ENCODE results near the gene SLC16A12. TPM values are rescaled to one million over a fixed set of nuclear protein-coding genes. Genes with fewer than 3 reads are reported as not detected.
A peak's percentile ranks its signal among the peaks of the same experiment; 100 is the strongest.
"Not testable (repeated sequence)": the region's sequence is repeated elsewhere in the genome, so short reads cannot be mapped to it uniquely, and the experiment has no call there.

SLC16A12 gene
- total and polyA plus RNA-seq, 4 experiments from 2014 or later = not detected

- DNase-seq; intact Hi-C loops (cut with micrococcal nuclease); H3K36me3 Mint-ChIP-seq; H3K9me3 ChIP-seq (ENCODE audit: control insufficient read depth in 1 of 2, low read length in 2 of 2); H3K36me3 ChIP-seq (ENCODE audit: insufficient read depth, low read length); H3K27ac ChIP-seq (ENCODE audit: low read depth, low read length); H3K4me3 ChIP-seq (ENCODE audit: low read length in 2 of 2); H3K27me3 ChIP-seq (ENCODE audit: insufficient read depth, low read length); H3K9me3 Mint-ChIP-seq; H3K27me3 Mint-ChIP-seq: not testable (repeated sequence)
- CTCF ChIA-PET (ENCODE audit: partially characterized antibody) = interaction anchor here (0.7 to 1.9 kb wide), 3 partner anchors 21 to 140 kb away, joined by 3 to 5 read pairs (median 5); partner anchors contain the start of gene LIPA
- H3K4me1 ChIP-seq (ENCODE audit: insufficient read depth, low read length) = peaks cover 31% of the 10 kb centered on the region
- POLR2A ChIA-PET (ENCODE audit: partially characterized antibody) = interaction anchor here (1.3 to 3.6 kb wide), 3 partner anchors 10 to 89 kb away, joined by 3 to 59 read pairs (median 23); partner anchors contain the start of genes IFIT2 and IFIT5
- Mint-ChIP-seq H3K4me3 (peak overlapping the region in 3 of 8 donors; percentile 13 to 97 (median 57)), H3K4me1 (peaks cover 13 to 35% (median 26%) of the 10 kb centered on the region in 4 donors), H3K27ac (peak overlapping the region in 3 of 7 donors; percentile 31 to 57 (median 41))
These were observed 144.2 kb downstream of the SLC16A12 start for GRCh38 chr10:89391226-89391576.

DNA sequence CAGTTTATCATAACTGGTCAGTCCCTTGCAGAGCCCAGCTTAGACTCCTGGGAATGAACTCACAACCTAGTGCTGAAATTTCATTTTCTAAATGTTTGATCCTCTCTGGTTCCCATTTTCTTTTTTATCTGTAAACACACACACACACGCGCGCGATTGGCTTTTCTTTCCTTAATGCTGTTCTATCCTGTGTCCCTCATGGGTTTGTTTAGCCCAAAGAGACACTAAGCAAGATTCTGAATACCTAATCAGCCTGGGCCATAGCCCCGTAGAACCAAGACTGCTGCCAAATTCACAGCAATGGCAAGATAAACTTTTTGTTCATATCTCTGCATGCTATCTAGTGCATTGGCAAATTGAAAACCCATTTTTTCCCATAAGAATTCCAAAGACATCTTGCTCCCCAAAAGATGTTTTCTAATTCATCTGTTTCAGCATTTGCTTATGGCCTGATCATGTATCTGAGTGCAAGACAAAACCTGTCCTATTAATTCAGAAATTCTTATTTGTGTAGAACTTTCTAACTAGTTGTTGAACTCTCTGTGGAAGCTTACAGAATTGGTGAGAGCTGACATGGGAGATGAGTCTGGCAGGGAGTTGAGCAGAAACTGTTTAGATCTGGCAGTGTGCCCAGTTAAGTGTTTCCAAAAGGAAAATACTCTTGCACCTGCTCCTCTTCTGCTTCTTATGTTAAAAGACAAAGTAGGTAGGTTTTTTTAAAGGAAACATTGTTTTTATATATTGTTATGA, 144.7 kb downstream of the SLC16A12 start:
- H3K27me3 ChIP-seq (ENCODE audit: insufficient read depth, low read length) = no peaks in the 10 kb centered on the region
- H3K36me3 Mint-ChIP-seq = peaks cover 0 to 1% of the 10 kb centered on the region in 2 donors
- DNase-seq = no peak
- peaks cover 13 to 35% (median 22%) of the 10 kb centered on the region in 4 donors for H3K4me1 Mint-ChIP-seq
- no peaks in the 10 kb centered on the region for H3K9me3 ChIP-seq (ENCODE audit: control insufficient read depth in 1 of 2, low read length in 2 of 2)
- peaks cover 0 to 2% (median 0%) of the 10 kb centered on the region in 8 donors for H3K9me3 Mint-ChIP-seq
- peak overlapping the region in 5 of 7 donors; percentile 31 to 57 (median 41) for H3K27ac Mint-ChIP-seq
- peak overlapping the region in 3 of 8 donors; percentile 0 to 57 (median 40) for H3K4me3 Mint-ChIP-seq
- H3K27me3 Mint-ChIP-seq = no peaks in the 10 kb centered on the region
- CTCF ChIA-PET (ENCODE audit: partially characterized antibody) = interaction anchor here (0.7 to 2.6 kb wide), 6 partner anchors 18 to 140 kb away, joined by 3 to 8 read pairs (median 4); partner anchors contain the start of gene LIPA
- POLR2A ChIA-PET (ENCODE audit: partially characterized antibody) = interaction anchor here (2.7 to 3.6 kb wide), 2 partner anchors 23 to 89 kb away, joined by 23 to 59 read pairs; partner anchors contain the start of genes IFIT2 and IFIT5
- no peak overlapping the region for H3K27ac ChIP-seq (ENCODE audit: low read depth, low read length)
- peaks cover 31% of the 10 kb centered on the region for H3K4me1 ChIP-seq (ENCODE audit: insufficient read depth, low read length)
- H3K36me3 ChIP-seq (ENCODE audit: insufficient read depth, low read length) = no peaks in the 10 kb centered on the region
- H3K4me3 ChIP-seq (ENCODE audit: low read length in 2 of 2) = no peak overlapping the region
- intact Hi-C loops (cut with micrococcal nuclease) = no loop called here

GRCh38 chr10:89389254-89389653, 146.1 kb downstream of the SLC16A12 start:
- H3K4me3 Mint-ChIP-seq = no peak overlapping the region
- peaks cover 21% of the 10 kb centered on the region for H3K4me1 ChIP-seq (ENCODE audit: insufficient read depth, low read length)
- no peaks in the 10 kb centered on the region for H3K27me3 ChIP-seq (ENCODE audit: insufficient read depth, low read length)
- H3K27ac Mint-ChIP-seq = no peak overlapping the region
- H3K9me3 ChIP-seq (ENCODE audit: control insufficient read depth in 1 of 2, low read length in 2 of 2) = no peaks in the 10 kb centered on the region
- no peak overlapping the region for H3K4me3 ChIP-seq (ENCODE audit: low read length in 2 of 2)
- peak in 3 of 5 donors; percentile 13 to 29 (median 18) for DNase-seq
- ChIA-PET CTCF (ENCODE audit: partially characterized antibody) (interaction anchor here (1.1 to 2.6 kb wide), 8 partner anchors 10 to 172 kb away, joined by 3 to 8 read pairs (median 5); partner anchors contain the start of genes IFIT5 and LIPA), POLR2A (ENCODE audit: partially characterized antibody) (interaction anchor here (1.0 kb wide), 1 partner anchor 87 kb away, joined by 5 read pairs; the partner anchor contains the start of gene IFIT2)
- no peaks in the 10 kb centered on the region for H3K27me3 Mint-ChIP-seq
- peaks cover 10 to 27% (median 15%) of the 10 kb centered on the region in 4 donors for H3K4me1 Mint-ChIP-seq
- peaks cover 0 to 2% (median 0%) of the 10 kb centered on the region in 8 donors for H3K9me3 Mint-ChIP-seq
- intact Hi-C loops (cut with micrococcal nuclease) = loop anchor here (1.0 kb wide), 1 partner anchor 172 kb away; no protein-coding TSS in a partner anchor
- no peaks in the 10 kb centered on the region for H3K36me3 ChIP-seq (ENCODE audit: insufficient read depth, low read length)
- no peak overlapping the region for H3K27ac ChIP-seq (ENCODE audit: low read depth, low read length)
- H3K36me3 Mint-ChIP-seq = no peaks in the 10 kb centered on the region

- Mint-ChIP-seq H3K27ac (no peak overlapping the region), H3K9me3 (peaks cover 0 to 2% (median 0%) of the 10 kb centered on the region in 8 donors), H3K4me3 (no peak overlapping the region), H3K4me1 (peaks cover 6 to 23% (median 11%) of the 10 kb centered on the region in 4 donors), H3K27me3 (no peaks in the 10 kb centered on the region), H3K36me3 (no peaks in the 10 kb centered on the region)
- Histone ChIP-seq H3K4me1 (ENCODE audit: insufficient read depth, low read length) (peaks cover 16% of the 10 kb centered on the region), H3K27ac (ENCODE audit: low read depth, low read length) (no peak overlapping the region), H3K4me3 (ENCODE audit: low read length in 2 of 2) (no peak overlapping the region), H3K36me3 (ENCODE audit: insufficient read depth, low read length) (no peaks in the 10 kb centered on the region), H3K27me3 (ENCODE audit: insufficient read depth, low read length) (no peaks in the 10 kb centered on the region), H3K9me3 (ENCODE audit: control insufficient read depth in 1 of 2, low read length in 2 of 2) (no peaks in the 10 kb centered on the region)
- DNase-seq = no peak
- POLR2A ChIA-PET (ENCODE audit: partially characterized antibody) = interaction anchor here (1.0 kb wide), 1 partner anchor 87 kb away, joined by 5 read pairs; the partner anchor contains the start of gene IFIT2
- CTCF ChIA-PET (ENCODE audit: partially characterized antibody) = interaction anchor here (0.6 to 2.6 kb wide), 10 partner anchors 11 to 173 kb away, joined by 3 to 8 read pairs (median 5); partner anchors contain the start of genes IFIT5 and LIPA
- intact Hi-C loops (cut with micrococcal nuclease) = loop anchor here (1.0 kb wide), 1 partner anchor 172 kb away; no protein-coding TSS in a partner anchor
These were observed 146.6 kb downstream of the SLC16A12 start for GRCh38 chr10:89388806-89389205.

GRCh38 chr10:89384474-89385340, 150.7 kb downstream of the SLC16A12 start:
- POLR2A ChIA-PET (ENCODE audit: partially characterized antibody) = no interaction called here
- intact Hi-C loops (cut with micrococcal nuclease) = no loop called here
- no peak overlapping the region for H3K27ac ChIP-seq (ENCODE audit: low read depth, low read length)

GRCh38 chr10:89382757-89383156, 152.6 kb downstream of the SLC16A12 start:
- Mint-ChIP-seq H3K4me3 (no peak overlapping the region), H3K9me3 (peaks cover 0 to 2% (median 0%) of the 10 kb centered on the region in 8 donors)

More at GRCh38 chr10:89384474-89385340, 150.7 kb downstream of the SLC16A12 start:
- Histone ChIP-seq H3K4me1 (ENCODE audit: insufficient read depth, low read length) (no peaks in the 10 kb centered on the region), H3K27me3 (ENCODE audit: insufficient read depth, low read length) (no peaks in the 10 kb centered on the region), H3K4me3 (ENCODE audit: low read length in 2 of 2) (no peak overlapping the region), H3K36me3 (ENCODE audit: insufficient read depth, low read length) (no peaks in the 10 kb centered on the region), H3K9me3 (ENCODE audit: control insufficient read depth in 1 of 2, low read length in 2 of 2) (no peaks in the 10 kb centered on the region)
- Mint-ChIP-seq H3K27ac (no peak overlapping the region), H3K36me3 (no peaks in the 10 kb centered on the region), H3K27me3 (no peaks in the 10 kb centered on the region), H3K4me3 (no peak overlapping the region), H3K4me1 (no peaks in the 10 kb centered on the region), H3K9me3 (peaks cover 0 to 2% (median 0%) of the 10 kb centered on the region in 8 donors)
- CTCF ChIA-PET (ENCODE audit: partially characterized antibody) = interaction anchor here (1.4 kb wide), 1 partner anchor 17 kb away, joined by 6 read pairs; no protein-coding TSS in a partner anchor
- DNase-seq = no peak

More at GRCh38 chr10:89382757-89383156, 152.6 kb downstream of the SLC16A12 start:
- Mint-ChIP-seq H3K36me3 (no peaks in the 10 kb centered on the region), H3K27ac (no peak overlapping the region), H3K27me3 (no peaks in the 10 kb centered on the region), H3K4me1 (no peaks in the 10 kb centered on the region)
- intact Hi-C loops (cut with micrococcal nuclease) = no loop called here
- no peak overlapping the region for H3K4me3 ChIP-seq (ENCODE audit: low read length in 2 of 2)
- H3K9me3 ChIP-seq (ENCODE audit: control insufficient read depth in 1 of 2, low read length in 2 of 2) = no peaks in the 10 kb centered on the region
- ChIA-PET POLR2A (ENCODE audit: partially characterized antibody) (no interaction called here), CTCF (ENCODE audit: partially characterized antibody) (no interaction called here)
- no peak overlapping the region for H3K27ac ChIP-seq (ENCODE audit: low read depth, low read length)
- no peaks in the 10 kb centered on the region for H3K36me3 ChIP-seq (ENCODE audit: insufficient read depth, low read length)
- no peak for DNase-seq
- no peaks in the 10 kb centered on the region for H3K27me3 ChIP-seq (ENCODE audit: insufficient read depth, low read length)
- no peaks in the 10 kb centered on the region for H3K4me1 ChIP-seq (ENCODE audit: insufficient read depth, low read length)

Data from CD4-positive, alpha-beta memory T cell (primary cell).